ENCODE results near the gene RRAGB. TPM values are rescaled to one million over a fixed set of nuclear protein-coding genes. Genes with fewer than 3 reads are reported as not detected.

RRAGB gene
- total and polyA plus RNA-seq, 2 experiments from 2014 or later: 6.0 to 7.9 TPM

GRCh38 chrX:55787063-55787462 lies 69.5 kb downstream of the RRAGB start:
- H3K4me3 ChIP-seq: no peak overlapping the region
- H3K4me1 ChIP-seq (ENCODE audit: insufficient read depth): no peaks in the 10 kb centered on the region
- no peak overlapping the region for H3K4me2 ChIP-seq
- H4K20me1 ChIP-seq (replicated peaks; ENCODE audit: insufficient read depth): no peaks in the 10 kb centered on the region
- no peak overlapping the region for H3K27ac Mint-ChIP-seq
- no peak for ATAC-seq
- H3K36me3 Mint-ChIP-seq (ENCODE audit: low read depth): no peaks in the 10 kb centered on the region
- H3F3A ChIP-seq (replicated peaks; ENCODE audit: low read depth): no peaks in the 10 kb centered on the region
- no peaks in the 10 kb centered on the region for H3K36me3 ChIP-seq (ENCODE audit: insufficient read depth)
- H3K9me2 ChIP-seq (ENCODE audit: insufficient read depth): no peaks in the 10 kb centered on the region
- no peak overlapping the region for H3K27ac ChIP-seq (ENCODE audit: low read depth)
- H3K27me3 Mint-ChIP-seq (ENCODE audit: insufficient read depth, low read depth, poor library complexity): no peaks in the 10 kb centered on the region
- no peak for TF ChIP-seq ZNF331 (CRISPR knock-in tag; IDR thresholded peaks at IDR 0.05; ENCODE audit: low read depth)
- no peak for TF ChIP-seq CREB1 (CRISPR knock-in tag; IDR thresholded peaks at IDR 0.05; ENCODE audit: low read depth)
- no peak for TF ChIP-seq CTCF (conservative IDR thresholded peaks at IDR 0.05; ENCODE audit: low read depth in 2 of 2)
- no peak for TF ChIP-seq EZH2 (IDR thresholded peaks at IDR 0.05; ENCODE audit: low read depth, unreplicated experiment)
- no peak for TF ChIP-seq ZNF462 (CRISPR knock-in tag; IDR thresholded peaks at IDR 0.05)
- no peak for TF ChIP-seq NANOG (IDR thresholded peaks at IDR 0.05; ENCODE audit: borderline replicate concordance)
- no peak for TF ChIP-seq ETS1 (IDR thresholded peaks at IDR 0.05)
- TF ChIP-seq POLR2AphosphoS5 (IDR thresholded peaks at IDR 0.05; ENCODE audit: low read depth): no peak
- no peak for TF ChIP-seq EZH2phosphoT487 (IDR thresholded peaks at IDR 0.05; ENCODE audit: unreplicated experiment)
- TF ChIP-seq STAT1 (IDR thresholded peaks at IDR 0.05; ENCODE audit: unreplicated experiment): no peak
- TF ChIP-seq JUNB (IDR thresholded peaks at IDR 0.05; ENCODE audit: unreplicated experiment): no peak
- TF ChIP-seq ZNF114 (CRISPR knock-in tag; IDR thresholded peaks at IDR 0.05): no peak
- no peak for DNase-seq (ENCODE audit: low spot score)
- H3K4me3 Mint-ChIP-seq: no peak overlapping the region
- H2AFZ ChIP-seq: no peak overlapping the region
- H3K27me3 ChIP-seq (ENCODE audit: insufficient read depth): no peaks in the 10 kb centered on the region
- no peaks in the 10 kb centered on the region for H3K79me2 ChIP-seq (replicated peaks; ENCODE audit: insufficient read depth)
- no peaks in the 10 kb centered on the region; the same call in 1 of the 3 replicates for H3K9me3 Mint-ChIP-seq
- H3K4me1 Mint-ChIP-seq: no peaks in the 10 kb centered on the region
